Anterior cingulate cortex (tissue), 58 donors: ENCODE measurements around the gene C11orf87.

Source experiments
- DNase-seq, 58 donors: peaks; one replicate each; lab custom pipeline; 2025; lab: John Stamatoyannopoulos, UW

C11orf87 gene

GRCh38 chr11:109421981-109422869, at the start of gene C11orf87:
Gene C11orf87 (plus strand): TSS chr11:109422190. CDS start chr11:109423634, 1,444 bp downstream.
- peak in 38 of 58 donors; percentile 4 to 74 (median 36) for DNase-seq

DNA sequence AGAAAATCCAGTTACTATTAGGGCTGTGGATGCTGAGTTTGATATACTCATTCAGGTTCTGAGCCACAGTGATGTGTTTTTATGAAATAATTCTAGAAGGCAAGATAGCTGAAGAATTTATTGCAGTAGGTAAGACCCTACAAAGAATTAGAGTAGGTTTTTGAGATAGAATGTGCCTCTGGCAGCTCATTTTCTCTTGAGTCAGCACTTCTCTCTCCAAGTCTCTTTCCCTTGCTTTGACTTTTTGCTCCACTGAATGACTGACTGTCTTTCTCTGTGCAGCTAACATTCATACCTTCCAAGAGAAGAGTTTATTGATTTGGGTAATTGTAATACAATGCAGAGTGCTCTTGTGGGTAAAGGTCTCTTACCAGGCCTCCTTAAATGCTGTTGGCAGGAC, 48.0 kb upstream of the C11orf87 start:
- DNase-seq: no peak

DNA sequence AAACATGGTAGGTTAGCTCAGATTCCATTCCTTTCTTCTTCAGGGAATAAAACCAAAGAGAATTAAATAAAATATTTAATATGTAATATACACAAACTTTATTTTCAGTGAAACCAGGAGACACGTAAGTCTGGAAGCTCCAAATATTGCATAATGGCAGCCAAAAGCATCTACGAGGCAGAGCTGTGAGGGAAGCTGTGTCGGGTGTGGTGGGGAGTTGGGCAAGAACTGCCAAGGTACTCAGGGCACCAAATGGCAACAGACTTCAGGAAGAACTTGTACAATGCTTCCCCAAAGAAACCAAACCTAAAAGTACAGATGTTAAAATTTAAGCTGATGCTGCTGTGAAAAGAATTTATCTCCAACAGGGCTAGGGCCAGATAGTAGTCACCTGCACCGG, 47.5 kb upstream of the C11orf87 start:
- DNase-seq: no peak

GRCh38 chr11:109377039-109377742, 44.8 kb upstream of the C11orf87 start:
- DNase-seq: no peak

DNA sequence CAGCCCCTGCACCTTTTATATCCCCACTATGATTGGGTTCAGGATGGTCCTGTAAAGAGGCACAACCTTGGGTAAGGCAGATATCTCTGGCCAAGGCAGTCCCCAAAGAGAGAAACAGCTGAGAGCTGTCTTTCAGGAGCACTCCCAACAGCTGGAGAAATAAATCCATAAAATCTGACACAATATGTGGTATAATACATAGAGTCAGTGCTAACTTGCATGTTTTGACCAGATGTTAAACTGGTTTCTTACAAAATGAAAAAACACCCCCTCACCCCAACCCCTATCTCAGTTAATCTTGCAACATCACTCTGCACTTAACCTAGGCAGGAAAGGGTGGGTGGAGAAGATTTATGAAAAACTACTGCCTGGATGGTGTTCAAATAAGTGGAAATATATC, 44.0 kb upstream of the C11orf87 start:
- DNase-seq: no peak

DNA sequence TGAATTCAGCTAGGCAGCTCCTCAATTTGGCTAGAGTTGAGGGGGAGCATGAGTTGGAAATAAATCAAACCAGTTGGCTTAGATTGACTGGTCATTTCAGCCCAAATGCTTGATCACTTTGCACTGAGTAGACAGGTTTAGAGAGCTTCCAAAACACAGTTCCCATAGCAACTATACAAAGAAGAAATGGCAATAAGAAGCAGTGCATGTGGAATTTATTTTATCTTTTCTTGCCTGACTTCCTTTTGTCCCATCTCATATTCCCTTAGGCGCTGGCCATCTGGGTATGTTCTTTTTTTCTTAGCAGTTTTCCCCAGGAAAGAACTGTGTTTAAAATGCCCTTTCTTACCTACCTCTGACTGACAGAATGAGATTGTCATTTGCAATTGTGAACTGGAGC, 38.7 kb upstream of the C11orf87 start:
- no peak for DNase-seq

DNA sequence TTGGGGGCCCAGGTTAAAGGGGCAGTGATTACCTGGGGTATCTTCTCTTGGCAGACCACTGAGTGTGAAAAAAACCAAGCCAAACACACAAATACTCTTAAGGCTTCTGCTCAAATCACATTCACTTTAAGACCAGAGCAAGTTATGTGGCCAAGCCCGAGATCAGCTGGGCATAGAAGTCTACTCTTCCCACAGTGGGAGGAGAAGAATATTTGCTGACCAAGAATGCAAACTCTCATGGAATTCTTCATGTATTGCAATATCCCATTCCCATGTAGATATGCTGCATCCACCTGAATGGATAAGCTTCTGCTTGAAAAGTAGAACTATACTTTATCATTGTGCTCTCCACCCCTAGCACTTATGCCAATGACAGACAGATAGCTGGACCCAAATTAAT, 37.1 kb upstream of the C11orf87 start:
- no peak for DNase-seq

DNA sequence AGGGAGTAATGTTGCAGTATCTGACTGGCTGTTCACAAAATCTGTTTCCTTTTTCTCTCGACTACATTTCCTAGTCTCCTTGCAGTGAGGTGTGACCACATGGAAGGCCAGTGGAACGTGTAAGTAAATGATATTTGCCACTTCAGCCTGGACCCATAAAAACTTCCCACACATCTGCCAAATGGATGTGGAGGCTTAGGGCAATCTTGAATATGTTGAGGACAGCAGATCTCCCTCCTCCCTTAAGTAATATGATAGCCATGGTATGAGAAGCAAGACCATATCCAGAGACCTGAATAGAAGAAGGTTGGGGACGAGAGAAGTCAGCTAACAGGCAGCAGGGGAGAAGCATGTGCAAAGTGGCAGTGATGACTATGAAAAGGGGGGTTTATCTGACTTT, 33.0 kb upstream of the C11orf87 start:
- no peak for DNase-seq

DNA sequence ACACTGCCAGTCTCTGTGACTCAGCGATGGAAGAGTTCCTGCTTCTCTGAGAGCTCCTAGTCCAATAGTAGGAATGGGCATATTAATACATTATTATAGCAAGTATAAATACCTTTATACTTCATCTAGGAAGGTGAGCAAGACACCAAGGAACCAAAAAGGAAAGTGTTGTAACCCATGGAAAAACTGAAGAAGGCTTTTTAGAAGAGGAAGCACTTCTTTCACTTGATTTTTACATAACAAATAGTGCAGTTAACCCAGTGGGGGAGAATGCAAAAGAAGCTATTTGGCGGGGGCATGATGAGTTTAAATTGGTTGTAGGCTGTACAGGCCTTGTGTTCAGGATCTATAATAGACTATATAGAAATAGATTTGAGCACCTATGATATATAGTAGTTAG, 31.2 kb upstream of the C11orf87 start:
- DNase-seq: no peak

GRCh38 chr11:109401545-109401944, 20.4 kb upstream of the C11orf87 start:
- no peak for DNase-seq

- no peak for DNase-seq
These were observed 16.3 kb upstream of the C11orf87 start for GRCh38 chr11:109405671-109406070.

- DNase-seq: no peak
These were observed 5.4 kb upstream of the C11orf87 start for GRCh38 chr11:109416601-109417000.

DNA sequence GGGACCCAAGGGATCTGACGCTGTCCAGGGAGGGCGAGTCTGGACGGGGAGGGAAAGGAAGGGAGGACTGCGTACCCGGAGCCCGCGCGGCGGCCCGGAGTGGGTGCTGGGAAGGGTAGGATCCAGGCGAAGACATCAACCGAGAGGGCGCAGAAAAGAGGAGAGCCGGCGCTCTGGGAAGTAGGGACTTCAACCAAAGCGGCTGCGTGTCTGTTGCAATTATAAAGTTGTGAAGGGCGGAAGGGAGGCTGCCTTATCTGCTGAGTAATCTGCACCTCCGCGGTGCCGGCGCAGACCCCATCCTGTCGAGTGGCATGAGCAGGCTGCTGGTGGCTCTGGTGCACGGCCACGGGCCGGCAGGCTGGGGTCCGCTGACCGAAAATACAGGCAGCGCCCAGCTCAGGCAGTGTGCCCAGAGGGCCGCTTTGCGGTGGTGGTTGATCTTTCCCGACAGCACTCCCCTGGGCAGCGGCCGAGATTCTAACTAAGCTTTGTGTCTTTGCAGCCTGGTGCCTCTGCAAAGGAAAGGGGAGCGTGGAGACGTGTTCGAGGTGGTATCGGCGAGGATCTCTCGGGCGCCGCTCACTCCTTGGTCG, 978 bp downstream of the C11orf87 start:
- peak in 23 of 58 donors; percentile 2 to 74 (median 29) for DNase-seq

- peak in 7 of 58 donors; percentile 20 to 74 (median 47) for DNase-seq
These were observed 1.6 kb downstream of the C11orf87 start for GRCh38 chr11:109423466-109424190.

DNA sequence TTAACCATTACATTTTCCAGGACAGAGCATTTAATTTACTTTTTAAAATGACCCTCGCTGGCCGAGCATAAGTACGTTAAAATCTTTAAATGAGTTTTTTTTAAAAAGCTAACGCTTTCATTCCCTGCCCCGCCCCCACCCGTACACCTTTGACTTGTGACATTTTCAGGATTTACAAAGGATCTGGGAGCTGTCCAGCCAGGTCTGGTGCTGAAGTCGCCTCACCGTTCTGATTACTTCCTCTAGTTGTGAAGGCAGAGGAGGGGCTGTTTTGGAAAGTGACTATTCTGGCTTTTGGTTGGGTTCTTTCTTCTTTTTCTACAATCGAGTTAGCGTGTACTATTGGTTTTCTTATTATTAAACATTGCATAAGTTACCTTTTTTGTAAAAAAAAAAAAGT, 2.9 kb downstream of the C11orf87 start:
- DNase-seq: no peak

GRCh38 chr11:109425554-109425953, 3.6 kb downstream of the C11orf87 start:
- peak in 6 of 58 donors; percentile 2 to 12 (median 7) for DNase-seq

GRCh38 chr11:109426442-109427240, 4.7 kb downstream of the C11orf87 start:
- no peak for DNase-seq

GRCh38 chr11:109432105-109432504, 10.1 kb downstream of the C11orf87 start:
- DNase-seq: no peak

DNA sequence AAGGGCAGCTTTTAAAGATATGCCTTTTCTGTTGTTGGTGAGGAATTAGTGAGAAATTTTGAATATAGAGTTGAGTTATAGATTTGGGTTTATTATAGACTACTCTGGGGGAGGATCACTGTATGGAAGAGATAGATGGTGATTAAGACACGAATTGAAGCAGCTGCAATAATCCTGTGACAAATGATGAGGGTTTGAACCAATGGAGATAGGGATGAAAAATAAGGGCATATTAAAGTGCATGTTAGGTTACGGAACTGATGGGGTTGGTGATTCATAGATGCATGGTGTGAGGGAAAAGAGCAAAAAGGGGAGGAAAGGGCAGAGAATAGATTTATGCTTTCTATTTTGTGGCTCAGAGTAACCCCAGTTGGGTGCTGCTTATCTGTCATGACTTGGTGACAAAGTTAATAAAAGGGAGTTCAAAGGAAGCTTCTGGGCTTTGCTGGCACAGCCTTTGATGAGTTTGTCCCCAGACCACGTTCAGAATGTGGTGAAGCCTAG, 11.8 kb downstream of the C11orf87 start:
- no peak for DNase-seq
